Fibroblast of skin of abdomen (primary cell): ENCODE data around the gene BCO1.

Source experiments
- DNase-seq: peaks from one replicate; pipeline ENCODE4 v3.0.0-alpha.2; 2013

Gene BCO1

GRCh38 chr16:81277541-81278080 is 39.1 kb downstream of the BCO1 start:
- DNase-seq, result no peak

DNA sequence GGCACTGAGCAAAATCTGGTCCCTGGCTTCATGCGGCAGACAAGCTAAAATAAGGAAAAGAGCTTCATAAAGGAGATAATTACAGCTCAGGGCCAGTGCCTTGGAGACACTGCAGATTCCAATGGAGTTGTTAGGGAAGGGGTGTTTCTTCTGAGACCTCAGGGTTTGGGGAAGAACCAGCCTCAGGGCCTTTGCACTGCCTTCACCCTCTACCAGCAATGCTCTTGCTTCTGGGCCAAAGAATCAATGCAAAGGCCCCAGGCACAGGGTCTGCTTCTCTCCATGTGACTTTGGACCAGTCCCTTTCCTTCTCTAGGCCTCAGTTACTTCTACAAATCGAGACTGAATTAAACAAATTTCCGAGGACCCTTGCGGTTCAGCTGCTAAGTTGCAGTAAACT is 40.0 kb downstream of the BCO1 start:
- DNase-seq, result no peak

GRCh38 chr16:81279392-81279791 is 40.9 kb downstream of the BCO1 start:
- peak; percentile 46 for DNase-seq

GRCh38 chr16:81280393-81280792 is 41.9 kb downstream of the BCO1 start:
- no peak for DNase-seq

DNA sequence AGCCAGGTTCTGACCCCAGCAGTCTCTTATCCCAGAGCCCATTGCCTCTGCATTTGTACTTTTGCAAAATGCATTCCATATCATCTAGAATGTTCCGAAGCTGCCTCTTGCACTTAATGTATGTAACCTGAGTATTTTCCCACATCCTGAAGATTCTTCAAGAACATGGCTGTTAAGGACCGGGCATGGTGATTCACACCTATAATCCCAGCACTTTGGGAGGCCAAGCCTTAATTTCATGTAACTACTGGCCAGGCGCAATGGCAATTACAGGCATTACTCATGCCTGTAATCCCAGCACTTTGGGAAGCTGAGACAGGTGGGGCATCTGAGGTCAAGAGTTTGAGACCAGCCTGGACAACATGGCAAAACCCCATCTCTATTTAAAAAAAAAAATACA is 44.6 kb downstream of the BCO1 start:
- DNase-seq, result no peak

DNA sequence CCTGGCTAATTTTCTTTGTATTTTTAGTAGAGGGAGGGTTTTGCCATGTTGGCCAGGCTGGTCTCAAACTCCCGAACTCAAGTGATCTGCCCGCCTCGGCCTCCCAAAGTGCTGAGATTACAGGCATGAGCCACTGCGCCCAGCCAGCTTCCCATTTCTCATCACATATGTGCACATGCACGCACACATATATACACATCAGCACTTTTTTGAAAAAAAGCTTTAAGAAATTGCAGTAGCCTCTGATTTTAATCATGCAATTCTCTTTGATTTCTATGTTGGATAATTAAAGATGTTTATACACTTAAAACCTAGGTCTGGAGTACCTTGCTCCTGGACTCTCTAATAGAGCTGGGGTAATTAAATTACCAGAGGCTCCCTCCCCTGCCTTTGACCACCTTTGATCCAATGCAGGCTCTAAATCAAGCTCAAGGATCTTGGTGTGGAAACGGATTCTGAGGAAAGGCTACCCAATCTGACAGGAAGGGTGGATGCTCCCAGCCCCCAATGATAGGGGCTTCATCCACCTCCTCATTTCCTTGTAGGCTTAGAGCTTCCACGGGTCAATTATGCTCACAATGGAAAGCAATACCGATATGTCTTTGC is 46.6 kb downstream of the BCO1 start:
- no peak for DNase-seq

- no peak for DNase-seq
Measured at GRCh38 chr16:81286190-81286589, 47.7 kb downstream of the BCO1 start.

DNA sequence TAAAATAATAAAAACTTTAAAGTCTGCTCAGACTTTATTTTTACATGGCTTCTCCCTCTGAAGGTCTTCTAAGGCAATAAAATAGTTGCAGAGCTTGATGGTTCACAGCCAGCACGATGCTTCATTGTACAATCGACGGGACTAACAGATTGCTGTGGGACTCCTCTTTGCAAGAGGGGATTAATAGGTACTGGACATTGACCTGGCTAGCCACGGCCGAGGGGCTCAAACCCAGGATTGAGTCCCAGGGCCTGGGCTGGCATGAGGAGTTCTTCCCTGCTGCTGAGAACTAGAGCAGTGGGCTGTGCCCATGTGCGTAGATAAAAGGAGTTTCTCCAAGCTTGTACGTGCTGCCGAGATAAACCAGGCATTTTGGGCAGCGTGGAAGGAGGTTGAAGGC is 52.6 kb downstream of the BCO1 start:
- DNase-seq, result no peak

GRCh38 chr16:81292936-81293335 is 54.4 kb downstream of the BCO1 start:
- no peak for DNase-seq

DNA sequence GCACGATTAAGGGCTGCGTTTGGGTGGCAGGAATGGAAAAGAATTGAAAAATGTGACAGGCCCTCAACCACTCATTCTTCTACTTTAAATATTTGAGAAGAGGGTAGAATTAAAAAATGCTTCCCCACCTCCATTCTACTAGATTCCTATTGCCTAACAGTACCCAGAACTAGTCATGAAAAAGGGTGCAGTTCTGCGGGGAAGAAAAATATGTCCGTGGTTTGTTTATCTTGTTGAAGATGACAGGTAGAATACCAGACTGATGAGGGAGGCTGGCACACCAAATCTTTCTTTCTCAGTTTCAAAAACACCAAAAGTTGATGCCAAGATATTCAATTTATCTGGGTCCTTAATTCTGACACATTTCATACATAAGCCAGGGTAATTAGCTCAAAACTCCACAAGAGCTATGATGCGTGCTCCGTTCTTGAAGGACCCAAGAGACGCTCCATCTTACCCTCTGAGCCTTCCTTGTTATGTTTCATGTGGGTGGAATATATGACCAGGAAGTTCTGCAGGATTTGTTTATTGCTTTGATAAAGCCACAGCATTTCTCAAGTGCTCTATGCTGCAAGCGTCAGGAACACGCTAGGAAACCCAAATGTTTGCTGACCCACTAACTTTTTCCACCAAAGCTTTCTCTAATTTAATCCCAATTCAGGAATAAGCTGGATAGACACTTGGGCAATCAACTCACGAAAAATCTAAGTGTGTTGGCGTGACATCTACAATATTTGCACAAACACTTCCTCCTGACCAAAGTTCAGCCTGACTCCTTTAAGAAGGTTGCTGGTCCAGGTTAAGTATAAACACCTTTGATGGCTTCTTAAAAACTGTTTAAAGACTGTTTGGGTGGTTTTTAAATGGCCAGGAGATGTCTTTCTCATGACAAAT is 55.7 kb downstream of the BCO1 start:
- no peak for DNase-seq

DNA sequence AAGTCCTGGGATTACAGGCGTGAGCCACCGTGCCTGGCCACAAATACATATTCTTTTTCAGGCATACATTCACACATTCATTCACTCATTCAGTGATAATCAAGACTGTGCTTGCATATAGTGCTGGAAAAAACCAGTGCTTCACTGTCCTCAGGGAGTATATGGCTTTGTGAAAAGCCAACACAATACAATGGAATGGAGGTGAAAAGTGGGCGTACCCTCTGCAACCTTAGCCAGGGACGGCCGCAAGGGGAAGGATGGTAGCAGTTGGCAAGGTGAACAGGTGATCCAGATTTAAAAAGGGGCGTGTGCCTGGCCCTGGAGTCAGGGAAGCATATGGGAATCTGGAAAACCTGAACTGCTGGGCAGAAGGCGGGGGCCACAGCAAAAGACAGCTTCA is 58.1 kb downstream of the BCO1 start:
- no peak for DNase-seq

DNA sequence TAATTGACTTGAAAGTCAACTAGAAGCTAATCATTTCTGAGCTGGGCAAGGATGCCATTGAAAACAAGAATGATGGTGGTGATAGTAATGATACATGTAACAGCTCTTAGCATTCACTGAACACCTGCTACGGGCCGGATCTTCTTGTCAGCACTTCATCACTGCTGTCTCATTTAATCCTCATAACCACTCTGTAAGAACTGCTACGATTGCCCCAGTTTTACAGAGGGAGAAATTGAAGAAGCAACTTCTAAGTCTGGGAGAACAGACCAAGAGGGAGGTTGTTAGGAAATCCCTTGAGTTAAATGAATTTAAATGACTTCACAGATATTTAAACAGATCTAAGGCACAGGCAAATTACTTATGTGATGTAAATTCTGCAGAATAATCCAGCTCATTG is 69.3 kb downstream of the BCO1 start:
- no peak for DNase-seq

GRCh38 chr16:81310045-81310644 is 71.7 kb downstream of the BCO1 start:
- DNase-seq, result no peak

DNA sequence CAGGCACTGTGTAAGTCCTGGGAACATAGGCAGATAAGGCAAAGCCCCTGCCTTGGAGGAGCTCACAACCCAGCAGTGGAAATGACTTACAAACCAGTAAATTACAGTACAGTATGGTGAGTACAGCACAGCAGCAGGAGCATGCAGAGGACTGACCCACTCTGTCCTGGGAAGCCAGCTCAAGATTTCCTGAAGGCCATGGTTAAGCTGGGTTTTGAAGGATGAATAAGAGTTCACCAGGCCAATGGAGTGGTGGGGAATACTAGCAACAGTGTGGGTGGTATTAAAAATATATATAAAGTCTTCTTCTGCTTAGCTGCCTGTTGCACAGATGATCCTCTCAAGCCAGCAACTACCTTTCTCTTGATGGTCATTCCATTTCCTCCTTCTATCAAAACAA is 73.3 kb downstream of the BCO1 start:
- DNase-seq, result no peak

DNA sequence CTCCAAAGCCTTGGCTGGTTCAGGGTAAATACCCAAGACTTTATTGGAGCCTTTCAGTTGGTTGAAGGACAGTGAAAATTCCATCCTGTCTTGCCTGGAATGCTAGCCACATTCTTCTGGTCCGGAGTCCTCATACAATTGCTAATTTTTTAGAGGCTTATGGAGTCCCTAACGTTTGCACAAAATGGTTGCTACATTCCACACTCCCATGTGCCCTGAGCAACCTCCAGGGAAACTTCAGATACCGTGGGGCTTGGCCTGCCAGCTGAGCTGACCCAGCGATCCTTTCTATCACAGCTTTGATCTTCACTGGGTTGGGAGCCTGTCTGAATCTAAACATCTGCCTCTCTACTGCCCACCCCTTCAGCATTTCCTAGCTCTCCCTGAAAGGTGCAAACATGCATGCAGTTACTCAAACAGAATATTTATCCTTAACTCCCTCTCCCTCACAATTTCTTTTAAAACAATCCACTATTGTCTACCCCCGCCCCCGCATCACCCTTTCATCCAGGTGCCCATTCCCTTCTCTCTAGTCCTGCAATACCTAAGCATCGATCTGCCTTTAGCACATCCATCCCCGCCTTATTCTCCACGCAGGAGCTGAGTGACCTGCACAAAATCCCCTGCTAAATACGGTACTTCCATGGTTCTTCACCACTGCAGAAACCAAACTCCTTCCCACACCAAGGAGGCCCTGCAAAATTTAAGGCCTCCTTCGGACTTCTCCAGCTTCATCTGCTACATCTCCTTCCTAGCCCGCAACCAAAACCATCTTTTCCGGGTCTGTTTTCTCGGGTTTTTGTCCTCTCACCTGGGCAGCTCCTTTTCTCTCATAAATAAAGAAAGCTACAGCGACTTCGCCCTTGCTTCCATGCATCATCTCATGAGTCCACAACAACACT is 75.5 kb downstream of the BCO1 start:
- DNase-seq, result peak; percentile 26

DNA sequence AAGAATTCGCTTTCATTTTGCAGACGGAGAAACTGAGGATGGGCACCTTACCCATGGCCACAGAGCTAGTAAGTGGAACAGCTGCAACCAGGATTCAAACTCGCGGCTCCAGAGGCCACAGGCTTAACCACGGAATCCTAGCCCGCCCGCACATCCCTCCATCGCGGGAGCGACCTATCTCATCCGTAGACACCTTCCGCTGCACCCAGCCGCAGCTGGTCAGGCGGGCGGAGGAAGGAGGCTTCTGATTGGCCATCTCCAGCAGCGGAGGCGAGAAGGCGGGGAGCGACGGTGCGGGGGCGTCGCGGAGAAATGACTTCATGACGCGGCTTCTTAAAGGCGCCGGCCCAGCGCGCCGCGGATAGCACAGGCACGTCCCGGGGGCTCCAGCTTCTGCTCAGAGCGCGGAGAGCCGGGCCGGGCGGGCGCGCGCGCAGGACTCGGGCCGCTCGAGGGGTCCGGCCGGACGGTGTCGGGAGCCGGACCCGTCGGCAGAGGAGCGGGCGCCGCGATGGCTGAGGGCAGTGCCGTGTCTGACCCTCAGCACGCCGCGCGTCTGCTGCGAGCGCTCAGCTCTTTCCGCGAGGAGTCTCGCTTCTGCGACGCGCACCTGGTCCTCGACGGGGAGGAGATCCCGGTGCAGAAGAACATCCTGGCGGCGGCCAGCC is 76.2 kb downstream of the BCO1 start, which contains the start of gene GAN:
Gene GAN (plus strand): TSS at position 360 of the 668 bp plus-strand sequence. CDS start 152 bp downstream, at position 512.
- peak; percentile 96 for DNase-seq

- DNase-seq, result peak; percentile 27
Measured at GRCh38 chr16:81315271-81316175, 77.0 kb downstream of the BCO1 start.

DNA sequence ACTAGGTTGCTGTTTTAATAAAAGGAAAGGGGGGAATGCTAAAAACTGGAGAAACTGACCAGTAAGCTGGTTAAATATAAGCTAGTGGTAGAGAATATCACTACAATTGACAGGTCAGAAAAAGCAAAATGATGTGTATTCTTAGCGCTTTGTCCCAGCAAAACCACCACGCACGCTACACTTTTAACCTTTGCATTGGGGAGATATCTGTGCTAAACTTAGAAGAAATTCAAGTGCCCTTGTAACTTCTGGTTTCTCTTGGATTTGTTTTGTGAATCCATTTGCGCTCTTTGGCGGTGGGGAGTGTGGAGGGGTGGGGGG is 77.6 kb downstream of the BCO1 start:
- no peak for DNase-seq

DNA sequence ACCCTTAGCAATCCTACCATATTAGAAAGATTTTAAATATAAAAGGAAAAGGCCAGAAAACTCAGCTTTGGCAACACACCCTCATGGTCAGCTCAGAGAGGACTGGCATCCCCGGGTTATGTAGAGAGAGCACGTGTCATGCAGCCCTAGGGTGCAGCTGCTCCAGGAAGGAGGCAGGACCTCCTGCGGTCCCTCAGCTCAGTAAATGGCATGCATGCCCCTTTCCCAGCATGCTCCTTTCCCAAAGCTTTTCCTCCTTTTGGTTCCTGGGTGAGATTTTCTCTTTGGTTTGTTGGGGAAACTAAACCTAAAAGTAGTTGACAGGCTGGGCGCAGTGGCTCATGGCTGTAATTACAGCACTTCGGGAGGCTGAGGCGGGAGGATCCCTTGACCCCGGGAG is 80.2 kb downstream of the BCO1 start:
- no peak for DNase-seq

DNA sequence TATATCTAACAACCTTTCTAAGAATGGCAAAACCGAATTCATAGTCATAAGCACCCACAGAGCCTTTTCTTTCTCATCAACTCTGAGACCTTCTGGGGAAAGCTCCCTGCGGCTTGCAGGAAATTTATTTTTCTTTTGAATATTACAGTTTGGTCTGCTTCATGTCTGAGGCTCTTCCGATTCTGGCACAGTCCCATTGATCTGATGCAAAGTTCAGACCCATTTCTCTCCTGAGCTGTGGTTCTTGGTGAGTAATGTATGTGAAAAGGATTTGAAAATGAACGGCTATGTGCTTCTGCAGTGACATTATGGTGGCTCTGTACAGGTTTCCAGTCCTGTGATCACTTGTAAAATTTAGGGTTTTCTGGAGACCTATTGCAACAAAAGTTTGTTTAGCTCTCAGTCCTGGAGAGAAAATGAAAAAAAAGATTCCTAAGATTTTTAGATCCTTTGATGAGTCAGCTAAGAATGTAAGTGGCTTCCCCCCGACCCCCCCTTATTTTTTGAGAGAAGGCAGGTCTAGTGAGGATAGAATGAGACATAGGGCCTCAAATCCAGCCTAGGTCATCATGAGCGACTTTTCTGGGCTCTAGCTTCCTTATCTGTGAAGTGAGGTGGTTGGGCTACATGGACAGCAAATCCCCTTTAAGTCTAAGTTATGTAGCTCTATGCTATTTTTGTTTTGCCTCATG is 80.9 kb downstream of the BCO1 start:
- peak; percentile 85 for DNase-seq
